NCI-H1694 treated with DMSO at 0.1 percent for 48 hours (cell line): ENCODE results near the gene PPP1R1C.
"Not testable (repeated sequence)": the region's sequence is repeated elsewhere in the genome, so short reads cannot be mapped to it uniquely, and the experiment has no call there.

Experiments used
- DNase-seq: peaks from one replicate; lab custom pipeline; 2025; lab: John Stamatoyannopoulos, UW

Gene PPP1R1C, protein sequence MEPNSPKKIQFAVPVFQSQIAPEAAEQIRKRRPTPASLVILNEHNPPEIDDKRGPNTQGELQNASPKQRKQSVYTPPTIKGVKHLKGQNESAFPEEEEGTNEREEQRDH

DNA sequence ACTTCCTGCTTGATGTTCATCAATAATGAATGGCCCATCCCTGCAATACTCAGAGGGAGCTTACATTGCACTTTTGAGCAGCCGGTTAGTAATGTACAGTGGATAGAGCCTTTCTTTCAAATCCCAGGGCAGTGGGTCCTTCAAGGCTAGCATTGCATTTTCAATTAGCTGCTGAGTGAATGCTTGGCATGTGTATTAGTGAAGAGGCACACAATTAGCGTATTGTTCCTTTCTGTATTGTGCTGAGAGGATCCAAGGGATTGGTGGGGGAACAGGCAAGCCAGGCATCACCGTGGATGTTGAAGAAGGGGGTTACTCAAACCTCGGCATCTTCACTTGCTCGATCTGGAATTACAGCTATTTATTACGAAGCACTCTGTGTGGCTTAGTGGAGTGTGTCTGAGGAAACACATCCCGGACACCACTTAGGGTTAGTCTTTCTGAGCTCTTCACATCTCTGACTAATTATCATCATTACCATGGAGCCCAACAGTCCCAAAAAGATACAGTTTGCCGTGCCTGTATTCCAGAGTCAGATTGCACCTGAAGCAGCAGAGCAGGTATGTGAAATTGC is at the start of gene PPP1R1C:
PPP1R1C (plus strand) TSS at position 222 of the 574 bp plus-strand sequence; CDS start at position 480, 258 bp downstream.
- DNase-seq, result no peak

DNA sequence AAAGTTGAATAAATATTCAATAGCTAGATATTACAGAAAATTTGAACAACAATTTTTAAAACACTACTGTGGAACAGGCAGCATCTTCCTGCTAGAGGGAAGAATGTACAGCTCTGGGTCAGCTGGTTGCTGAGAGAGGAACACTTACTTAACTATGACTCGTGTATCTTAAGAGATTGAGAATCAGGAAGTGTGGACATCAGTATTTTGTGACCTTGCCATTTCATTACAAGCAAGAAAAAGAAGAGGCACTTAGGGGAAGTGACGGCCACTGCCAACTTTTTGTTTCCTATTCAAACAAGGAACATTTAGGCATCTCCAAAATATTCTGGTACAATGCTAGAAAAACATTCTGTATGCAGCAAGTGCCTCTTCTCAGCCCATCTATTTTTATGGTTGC is 48.2 kb upstream of the PPP1R1C start:
- DNase-seq, result no peak

DNA sequence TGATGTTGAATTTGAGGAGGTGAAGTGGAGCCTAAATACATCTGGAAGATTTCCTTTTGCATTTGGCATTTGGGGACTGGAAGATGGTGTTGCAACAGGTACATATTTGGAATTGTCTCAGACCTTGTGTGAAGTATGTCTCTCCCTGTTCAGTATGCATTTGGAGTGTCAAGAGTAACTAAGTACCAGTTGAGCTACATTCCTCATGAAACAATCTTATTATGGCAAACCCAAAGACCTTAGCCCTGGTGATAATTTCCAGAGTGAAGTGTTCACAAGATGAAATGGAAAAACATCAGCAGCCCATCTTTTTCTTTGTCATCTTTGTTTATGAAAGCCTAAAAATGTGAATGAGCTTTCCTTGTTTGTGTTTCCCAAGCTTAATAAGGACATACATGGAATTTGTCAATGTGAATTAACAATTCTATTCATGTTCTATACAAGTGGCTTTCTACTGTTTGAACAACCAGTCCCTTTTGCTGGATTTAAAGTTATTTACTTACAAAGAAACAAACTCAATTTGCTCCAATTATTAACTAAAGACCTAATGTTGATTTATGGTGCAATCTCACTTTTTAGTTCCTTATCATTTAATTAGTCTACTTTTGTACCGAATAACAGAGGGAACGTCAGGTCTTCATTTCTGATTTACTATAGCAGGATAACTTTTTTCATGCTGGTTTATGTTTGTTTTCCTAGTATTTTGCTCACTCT is 42.1 kb upstream of the PPP1R1C start:
- DNase-seq, result no peak

DNA sequence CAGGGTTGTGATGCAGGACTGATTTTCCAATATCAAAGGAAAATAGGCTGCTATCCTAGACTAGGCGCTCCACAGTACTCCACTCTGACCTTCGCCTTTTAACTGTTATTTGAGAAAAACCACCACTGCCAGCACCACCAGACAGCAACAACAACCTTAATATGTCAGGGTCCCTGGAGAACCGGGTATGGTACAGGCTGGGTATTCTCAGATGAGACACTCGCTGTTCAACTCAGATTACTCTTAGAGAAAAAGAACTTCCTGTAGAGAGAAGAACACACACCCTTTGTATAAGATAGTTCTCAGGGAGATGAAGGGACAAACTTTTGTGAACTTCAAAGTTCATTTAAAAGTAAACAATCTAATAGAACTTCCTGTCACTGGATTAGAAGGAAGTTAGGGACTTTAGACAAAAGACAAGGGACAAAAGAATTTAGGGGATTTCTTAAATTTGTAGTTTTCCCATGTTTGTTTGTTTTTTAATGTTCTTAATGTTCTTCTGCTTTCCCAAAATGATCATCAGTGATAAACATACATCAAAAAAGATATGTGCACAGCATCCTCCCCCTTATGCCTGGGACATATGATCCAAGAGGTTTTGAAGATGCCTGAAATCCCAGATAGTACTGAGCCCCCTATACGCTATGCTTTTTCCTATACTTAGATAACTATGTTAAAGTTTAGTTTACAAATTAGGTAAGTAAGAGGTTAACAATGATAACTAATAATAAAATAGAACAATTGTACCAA is 41.3 kb upstream of the PPP1R1C start:
- DNase-seq, result no peak

DNA sequence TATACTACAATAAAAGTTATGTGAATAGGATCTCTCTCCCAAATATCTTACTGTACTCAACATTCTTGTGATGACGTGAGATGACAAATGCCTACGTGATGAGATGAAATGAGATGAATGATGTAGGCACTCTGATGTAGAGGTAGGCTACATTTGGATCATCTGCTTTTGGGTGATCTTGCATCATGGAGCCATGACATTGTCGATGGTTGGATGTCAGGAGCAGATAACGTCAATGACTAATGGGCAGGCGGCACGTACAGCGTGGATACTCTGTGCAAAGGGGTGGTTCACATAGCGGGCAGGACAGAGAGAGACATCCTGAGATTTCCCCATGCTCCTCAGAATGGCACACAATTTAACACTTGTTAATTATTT is 40.8 kb upstream of the PPP1R1C start:
- DNase-seq, result no peak

DNA sequence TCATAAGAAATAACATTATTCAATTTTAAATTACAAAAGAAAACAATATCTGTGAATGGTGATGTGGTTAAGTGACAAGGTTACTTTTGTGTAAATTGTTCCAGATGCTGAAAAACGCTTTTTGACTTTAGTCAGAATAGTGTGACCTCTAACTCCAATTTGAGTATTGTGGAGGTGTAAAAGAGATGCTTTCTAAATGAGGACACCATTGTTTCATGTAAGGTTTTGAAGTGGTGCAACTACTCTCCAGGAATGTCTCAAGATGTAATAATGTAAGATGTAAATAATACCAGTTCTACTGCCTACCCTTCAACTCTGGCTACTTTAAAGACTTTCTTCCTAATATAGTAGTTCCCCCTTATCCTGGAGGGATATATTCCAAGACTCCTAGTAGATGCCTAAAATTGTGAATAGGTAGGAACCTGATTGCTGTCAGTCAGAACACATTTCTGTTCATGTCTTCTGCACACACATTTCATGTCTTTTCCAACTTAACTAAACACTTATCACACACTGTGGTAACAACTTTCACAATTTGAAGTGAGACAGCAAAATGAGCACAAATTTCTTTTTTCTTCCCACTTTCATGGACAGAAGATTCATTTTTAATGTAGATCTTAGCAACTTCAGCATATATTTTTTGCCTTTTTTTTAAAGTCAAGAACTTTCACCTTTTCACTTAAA is 39.1 kb upstream of the PPP1R1C start:
- DNase-seq, result no peak

DNA sequence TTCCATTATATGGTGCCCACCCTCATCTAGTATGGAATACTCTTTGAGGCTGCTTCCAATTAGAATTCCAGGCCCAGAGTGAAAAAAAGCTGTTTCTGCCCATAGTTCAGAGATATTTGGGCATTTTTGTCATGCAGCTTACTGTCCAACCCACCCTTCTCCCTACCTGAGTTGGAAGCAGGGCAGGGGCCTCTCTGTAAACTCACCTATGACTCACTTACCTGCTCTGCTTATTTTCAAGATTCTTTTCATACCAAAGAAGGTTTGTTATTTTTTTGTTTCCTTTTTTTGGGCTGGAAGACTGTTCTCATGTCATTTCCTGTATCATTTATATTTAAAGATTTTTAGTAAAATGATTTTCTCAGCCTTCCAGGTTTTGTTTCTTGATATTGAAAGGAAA is 38.4 kb upstream of the PPP1R1C start:
- no peak for DNase-seq

DNA sequence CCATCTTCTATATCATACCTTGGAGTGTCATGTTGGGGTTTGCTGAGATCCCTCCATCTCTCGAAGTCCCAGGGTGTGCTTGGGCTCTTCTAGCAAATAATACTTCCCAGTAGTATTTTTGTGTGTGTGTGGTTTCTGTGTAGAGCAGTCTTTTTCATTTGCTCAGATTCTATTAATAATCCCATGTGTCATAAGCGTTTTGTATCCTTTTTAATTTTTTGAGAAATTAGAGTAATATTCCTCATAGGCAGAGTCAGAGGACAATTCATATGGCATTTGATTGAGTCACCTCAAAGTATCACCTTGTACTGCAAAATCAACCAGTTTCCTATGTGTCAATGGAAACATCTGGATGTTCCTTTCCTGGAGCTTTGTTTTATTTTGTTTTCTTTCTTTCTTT is 37.4 kb upstream of the PPP1R1C start:
- no peak for DNase-seq

DNA sequence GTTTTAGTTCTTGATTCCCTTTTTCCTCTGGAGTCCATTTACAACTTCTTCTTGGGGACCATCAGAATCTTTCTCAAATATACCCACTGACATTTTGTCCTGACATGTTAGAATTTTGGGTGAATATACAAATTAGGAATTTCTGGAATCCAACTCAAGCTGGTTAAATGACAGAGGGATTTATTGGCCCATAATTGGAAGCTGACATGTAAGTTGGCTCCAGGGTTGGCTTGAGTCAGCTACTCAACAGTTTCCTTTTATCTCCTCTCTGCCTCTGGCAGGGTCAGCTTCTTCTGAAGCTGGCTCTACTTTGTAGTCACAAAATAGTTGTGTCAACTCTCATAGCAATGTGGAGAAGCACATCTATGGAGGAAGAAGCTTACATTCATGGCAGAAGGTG is 36.6 kb upstream of the PPP1R1C start:
- no peak for DNase-seq

DNA sequence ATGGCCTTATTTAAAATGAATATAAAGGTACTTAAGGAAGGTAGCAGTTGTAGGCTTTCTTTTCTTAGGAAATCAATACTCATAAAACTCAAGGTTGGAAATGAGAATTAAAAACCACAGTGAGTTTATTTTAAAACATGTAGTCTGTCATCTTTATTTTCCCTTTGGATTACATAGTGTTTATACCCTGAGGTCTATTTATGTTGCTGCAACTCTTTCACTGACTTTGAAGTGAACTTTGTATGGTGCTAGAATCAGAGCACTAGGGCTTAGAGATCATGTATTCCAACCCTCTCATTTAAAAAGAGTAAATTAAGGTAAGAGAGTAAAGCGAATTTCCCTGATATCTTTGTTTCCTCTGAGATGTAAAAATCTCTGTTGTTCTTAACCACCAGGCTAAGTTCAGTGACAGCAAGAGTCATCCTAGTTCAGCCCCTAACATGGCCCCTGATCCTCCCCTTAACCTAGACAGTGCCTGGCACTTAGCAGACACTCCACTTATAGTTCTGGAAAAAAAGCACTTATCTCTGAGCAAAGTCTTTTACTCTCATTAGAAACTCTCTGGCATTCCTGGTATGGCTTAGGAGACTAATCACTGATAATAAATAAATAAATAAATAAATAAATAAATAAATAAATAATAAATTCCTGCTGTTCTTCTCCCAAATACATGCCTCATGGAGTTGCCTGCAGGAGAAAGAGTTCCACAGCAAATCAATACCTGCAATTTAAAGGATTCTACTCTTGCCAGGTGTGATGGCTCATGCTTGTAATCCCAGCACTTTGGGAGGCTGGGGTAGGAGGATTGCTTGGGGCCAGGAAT is 33.0 kb upstream of the PPP1R1C start:
- DNase-seq, result no peak

DNA sequence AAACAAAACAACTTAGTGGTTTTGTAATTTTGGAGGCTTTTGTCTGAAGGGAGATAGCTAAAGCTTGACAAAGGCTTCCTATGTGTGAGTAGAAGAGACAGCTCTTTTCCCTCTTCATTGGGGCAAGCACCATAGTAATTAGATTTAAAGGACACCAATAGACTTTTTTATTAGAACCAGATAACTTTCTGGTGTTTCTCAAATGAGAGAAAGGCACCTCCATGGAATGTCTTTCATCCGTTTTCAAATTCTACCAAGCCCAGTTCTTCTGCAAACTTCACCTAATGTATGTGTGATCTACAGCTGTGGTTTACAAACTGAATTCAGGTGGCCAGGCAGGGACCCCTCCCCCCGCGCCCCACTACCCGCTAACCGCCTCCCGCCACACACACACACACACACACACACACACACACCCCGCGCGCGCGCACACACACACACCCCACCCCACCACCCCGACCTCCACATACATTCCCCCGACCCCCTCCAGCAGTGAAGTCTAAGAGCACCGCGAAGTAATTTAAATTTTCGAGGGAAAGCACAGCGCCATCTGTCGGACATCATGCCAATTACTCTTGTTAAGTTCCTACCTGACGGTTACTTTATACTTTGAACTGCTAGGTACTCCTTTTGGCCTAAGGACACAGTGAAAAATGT is 31.6 kb upstream of the PPP1R1C start:
- DNase-seq, result no peak

DNA sequence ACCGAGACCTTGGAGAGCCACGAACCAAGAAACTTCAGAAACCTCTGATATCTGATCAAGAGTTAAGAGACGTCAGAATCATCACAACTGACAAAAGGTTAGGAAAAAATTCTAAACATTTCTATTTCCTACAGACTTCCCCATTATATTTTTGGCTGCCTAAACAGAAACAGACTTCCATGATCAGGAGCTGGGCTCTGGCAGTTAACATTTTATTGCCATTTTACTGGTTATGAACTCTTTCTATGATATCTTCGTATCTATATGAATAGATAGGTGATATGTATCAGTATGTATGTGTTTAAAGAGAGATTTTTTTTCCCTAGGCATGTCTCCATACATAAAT is 31.1 kb upstream of the PPP1R1C start:
- DNase-seq, result no peak

DNA sequence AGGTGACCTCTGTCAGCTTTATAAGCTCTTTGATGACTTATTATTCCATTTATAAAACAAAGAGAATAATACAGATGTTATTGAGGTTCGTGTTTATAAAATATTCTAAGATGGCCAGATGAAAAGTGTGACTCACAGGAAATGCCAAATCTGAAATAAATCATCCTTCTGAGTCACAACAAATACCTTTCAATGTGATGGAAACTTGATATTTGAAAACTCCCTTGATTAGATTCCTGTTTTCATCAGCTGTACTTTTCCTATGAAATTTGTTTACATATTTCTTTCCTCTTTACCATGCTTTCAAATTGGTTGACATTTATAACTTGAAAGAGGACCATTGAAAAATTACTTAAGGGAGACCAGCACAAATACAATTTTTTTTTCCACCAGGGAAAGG is 30.6 kb upstream of the PPP1R1C start:
- DNase-seq, result no peak

DNA sequence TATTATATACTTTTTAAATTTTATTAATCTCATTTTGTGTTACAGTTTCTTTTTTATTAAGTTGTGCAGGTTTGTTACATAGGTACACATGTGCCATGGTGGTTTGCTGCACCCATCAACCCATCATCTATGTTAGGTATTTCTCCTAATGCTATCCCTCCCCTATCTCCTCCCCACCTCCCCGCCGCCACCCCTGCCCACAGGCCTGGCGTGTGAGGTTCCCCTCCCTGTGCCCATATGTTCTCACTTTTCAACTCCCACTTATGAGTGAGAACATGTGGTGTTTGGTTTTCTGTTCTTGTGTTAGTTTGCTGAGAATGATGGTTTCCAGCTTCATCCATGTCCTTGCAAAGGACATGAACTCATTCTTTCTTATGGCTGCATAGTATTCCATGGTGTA is 29.8 kb upstream of the PPP1R1C start:
- not testable (repeated sequence) for DNase-seq

DNA sequence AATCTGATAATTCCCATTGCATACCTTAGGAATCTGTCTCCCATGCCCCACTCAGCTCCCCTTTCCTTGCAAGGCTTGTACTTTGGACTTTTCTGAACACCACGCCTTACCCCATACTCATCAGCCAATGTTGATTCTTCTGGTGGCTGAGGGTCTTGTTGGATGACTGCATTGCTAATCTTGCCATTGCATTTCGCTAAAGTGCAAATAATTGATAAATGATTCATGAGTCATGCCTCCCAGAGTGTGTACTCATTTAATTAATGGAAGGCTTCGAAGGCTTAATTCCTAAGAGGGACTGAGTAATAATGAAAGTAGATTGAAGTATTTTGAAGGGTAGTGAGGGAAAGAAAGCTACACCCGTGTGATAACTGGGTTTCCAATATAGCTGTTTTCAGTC is 28.0 kb upstream of the PPP1R1C start:
- DNase-seq, result no peak

DNA sequence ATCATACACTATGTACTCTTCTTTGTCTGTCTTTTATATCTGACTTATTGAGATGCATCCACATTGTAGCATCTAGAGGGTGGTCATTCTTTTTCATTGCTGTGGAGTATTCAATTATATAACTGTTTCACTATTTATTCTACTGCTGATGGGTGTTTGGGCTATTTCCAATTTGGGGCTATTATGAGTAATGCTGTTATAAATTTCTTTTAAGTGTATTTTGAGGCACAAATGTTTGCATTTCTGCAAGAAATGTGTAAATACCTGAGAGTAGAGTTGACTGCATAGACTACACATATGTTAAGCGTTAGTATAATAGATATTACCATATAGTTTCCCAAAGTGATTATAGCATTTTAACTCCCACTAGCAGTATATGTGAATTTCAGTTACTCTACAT is 26.9 kb upstream of the PPP1R1C start:
- no peak for DNase-seq

DNA sequence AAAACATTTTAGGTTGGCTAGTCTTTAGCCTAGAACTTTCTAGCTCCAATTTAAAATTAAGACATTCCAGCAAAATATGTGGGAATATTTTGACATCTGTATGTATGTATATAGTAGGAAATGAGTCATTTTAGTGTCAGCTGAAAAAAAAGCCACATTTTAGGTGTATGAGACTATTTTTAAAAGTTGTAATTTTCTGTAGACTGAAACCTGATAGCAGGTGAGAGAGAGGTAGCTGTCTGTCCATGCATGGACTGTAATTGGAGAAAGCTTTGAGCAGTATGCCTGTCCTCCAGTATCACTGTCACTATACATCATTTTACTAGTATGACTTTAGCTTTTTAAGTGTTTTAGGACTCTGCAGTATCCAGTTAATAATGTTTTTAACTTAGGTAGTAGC is 26.1 kb upstream of the PPP1R1C start:
- DNase-seq, result no peak

DNA sequence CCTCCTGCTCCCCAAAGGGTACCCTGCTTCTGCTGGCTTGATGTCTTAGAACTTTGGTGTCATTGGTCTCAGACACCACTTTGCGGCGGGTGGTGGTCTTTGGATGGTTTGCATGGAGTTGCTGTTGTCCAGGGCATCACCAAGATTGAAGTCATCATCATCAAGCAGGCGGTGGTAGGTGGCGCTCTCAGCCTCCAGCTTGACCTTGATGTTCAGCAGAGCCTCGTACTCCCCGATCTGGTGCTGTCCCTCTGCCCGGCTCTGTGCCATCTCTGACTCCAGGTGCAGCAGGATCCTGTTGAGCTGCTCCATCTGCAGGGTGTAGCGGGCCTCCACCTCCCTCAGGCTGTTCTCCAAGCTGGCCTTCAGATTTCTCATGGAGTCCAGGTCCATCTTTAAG is 24.5 kb upstream of the PPP1R1C start:
- DNase-seq, result not testable (repeated sequence)

DNA sequence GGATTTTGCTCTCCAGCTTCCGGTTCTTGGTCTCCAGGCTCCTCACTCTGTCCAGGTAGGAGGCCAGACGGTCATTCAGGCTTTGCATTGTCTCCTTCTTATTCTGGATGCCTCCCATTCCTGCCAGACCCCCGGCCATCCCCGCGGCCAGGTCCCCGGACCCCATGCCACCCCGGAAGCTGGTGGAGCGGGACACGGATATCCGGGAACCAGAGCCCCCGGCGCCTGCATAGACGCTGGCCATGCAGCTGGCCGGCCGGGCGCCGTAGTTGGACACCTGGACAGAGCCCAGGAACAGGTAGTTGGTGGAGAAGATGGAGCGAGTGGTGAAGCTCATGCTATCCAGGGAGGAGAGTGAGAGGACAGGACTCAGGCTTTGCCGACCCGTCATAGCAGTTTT is 23.5 kb upstream of the PPP1R1C start:
- DNase-seq, result no peak

DNA sequence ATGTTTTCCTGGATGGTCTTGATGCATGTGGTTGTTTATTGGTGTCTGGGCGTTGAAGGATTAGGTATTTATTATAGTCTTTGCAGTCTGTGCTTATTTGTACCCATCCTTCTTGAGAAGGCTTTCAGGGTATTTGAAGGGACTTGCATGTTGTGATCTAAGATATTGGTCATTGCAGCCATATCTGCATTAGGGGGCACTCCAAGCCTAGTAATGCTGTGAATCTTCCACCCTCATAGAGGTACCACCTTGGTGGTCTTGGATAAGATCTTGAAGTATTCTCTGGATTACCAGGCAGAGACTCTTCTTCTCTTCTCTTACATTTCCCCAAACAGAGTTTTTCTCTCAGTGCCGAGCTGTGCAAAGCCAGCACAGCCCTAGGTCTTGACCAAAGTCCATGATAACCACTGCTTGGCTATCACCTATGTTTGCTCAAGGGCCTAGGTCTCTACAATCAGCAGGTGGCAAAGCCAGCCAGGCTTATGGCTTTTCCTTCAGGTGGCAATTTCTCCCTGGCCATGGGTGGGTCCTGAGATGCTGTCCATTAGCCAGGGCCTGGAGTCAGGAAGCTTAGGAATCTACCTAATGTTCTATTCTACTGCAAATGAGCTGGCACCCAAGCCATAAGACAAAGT is 15.4 kb upstream of the PPP1R1C start:
- DNase-seq, result no peak

DNA sequence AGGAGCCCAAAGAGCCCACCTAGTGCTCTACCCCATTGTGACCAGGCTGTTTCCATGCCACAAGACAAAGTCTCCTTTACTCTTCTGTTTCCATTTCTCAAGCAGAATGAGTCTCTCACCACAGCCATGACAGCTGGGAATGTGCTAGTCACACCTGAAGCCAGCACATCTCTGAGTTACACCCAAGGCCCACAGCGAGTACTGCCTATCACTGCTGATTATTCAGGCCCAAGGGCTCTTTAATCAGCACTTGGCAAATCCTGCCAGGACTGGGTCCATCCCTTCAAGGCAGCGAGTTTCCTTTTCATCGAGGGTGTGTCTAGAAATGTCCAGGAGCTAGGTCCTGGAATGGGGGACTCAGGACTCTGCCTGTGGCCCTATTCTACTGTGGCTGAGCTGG is 14.6 kb upstream of the PPP1R1C start:
- DNase-seq, result no peak
